Measurements from ENCODE around the gene BMP8A.

Gene BMP8A

DNA sequence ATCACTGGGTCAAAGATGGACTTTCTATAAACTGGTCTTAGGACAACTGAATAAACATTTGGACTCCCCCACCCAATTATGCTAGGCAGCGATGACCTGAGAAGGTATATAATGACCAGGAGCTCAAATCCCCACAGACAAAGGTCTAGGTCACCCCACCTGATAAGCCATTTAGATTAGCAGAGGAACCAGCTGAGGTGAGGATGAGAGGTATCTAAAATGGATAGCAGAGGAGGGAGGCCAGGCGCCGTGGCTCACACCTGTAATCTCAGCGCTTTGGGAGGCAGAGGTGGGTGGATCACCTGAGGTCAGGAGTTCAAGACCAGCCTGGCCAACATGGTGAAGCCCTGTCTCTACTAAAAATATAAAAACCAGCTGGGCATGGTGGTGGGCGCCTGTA lies 51.5 kb downstream of the BMP8A start:
- DNase-seq (ENCODE audit: low read depth in 1 of 2, low spot score in 1 of 2): no peak
- Histone ChIP-seq H3K4me3 (replicated peaks; ENCODE audit: insufficient read depth, low read length) (no peak overlapping the region), H3K27ac (replicated peaks) (no peak overlapping the region), H3K27me3 (ENCODE audit: insufficient read depth, poor library complexity, severe bottlenecking) (no peaks in the 10 kb centered on the region)
- TF ChIP-seq, protein P1, sequence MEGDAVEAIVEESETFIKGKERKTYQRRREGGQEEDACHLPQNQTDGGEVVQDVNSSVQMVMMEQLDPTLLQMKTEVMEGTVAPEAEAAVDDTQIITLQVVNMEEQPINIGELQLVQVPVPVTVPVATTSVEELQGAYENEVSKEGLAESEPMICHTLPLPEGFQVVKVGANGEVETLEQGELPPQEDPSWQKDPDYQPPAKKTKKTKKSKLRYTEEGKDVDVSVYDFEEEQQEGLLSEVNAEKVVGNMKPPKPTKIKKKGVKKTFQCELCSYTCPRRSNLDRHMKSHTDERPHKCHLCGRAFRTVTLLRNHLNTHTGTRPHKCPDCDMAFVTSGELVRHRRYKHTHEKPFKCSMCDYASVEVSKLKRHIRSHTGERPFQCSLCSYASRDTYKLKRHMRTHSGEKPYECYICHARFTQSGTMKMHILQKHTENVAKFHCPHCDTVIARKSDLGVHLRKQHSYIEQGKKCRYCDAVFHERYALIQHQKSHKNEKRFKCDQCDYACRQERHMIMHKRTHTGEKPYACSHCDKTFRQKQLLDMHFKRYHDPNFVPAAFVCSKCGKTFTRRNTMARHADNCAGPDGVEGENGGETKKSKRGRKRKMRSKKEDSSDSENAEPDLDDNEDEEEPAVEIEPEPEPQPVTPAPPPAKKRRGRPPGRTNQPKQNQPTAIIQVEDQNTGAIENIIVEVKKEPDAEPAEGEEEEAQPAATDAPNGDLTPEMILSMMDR (IDR thresholded peaks at IDR 0.05; ENCODE audit: insufficient read depth, low read length): no peak
- TF ChIP-seq GABPA (IDR thresholded peaks at IDR 0.05; ENCODE audit: low read depth): no peak
- TF ChIP-seq SPI1 (IDR thresholded peaks at IDR 0.05; ENCODE audit: borderline replicate concordance, low read depth): no peak
- TF ChIP-seq, protein P2, sequence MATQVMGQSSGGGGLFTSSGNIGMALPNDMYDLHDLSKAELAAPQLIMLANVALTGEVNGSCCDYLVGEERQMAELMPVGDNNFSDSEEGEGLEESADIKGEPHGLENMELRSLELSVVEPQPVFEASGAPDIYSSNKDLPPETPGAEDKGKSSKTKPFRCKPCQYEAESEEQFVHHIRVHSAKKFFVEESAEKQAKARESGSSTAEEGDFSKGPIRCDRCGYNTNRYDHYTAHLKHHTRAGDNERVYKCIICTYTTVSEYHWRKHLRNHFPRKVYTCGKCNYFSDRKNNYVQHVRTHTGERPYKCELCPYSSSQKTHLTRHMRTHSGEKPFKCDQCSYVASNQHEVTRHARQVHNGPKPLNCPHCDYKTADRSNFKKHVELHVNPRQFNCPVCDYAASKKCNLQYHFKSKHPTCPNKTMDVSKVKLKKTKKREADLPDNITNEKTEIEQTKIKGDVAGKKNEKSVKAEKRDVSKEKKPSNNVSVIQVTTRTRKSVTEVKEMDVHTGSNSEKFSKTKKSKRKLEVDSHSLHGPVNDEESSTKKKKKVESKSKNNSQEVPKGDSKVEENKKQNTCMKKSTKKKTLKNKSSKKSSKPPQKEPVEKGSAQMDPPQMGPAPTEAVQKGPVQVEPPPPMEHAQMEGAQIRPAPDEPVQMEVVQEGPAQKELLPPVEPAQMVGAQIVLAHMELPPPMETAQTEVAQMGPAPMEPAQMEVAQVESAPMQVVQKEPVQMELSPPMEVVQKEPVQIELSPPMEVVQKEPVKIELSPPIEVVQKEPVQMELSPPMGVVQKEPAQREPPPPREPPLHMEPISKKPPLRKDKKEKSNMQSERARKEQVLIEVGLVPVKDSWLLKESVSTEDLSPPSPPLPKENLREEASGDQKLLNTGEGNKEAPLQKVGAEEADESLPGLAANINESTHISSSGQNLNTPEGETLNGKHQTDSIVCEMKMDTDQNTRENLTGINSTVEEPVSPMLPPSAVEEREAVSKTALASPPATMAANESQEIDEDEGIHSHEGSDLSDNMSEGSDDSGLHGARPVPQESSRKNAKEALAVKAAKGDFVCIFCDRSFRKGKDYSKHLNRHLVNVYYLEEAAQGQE (IDR thresholded peaks at IDR 0.05; ENCODE audit: insufficient replicate concordance, low read depth): no peak
- TF ChIP-seq POLR2AphosphoS5 (IDR thresholded peaks at IDR 0.05; ENCODE audit: low read depth): no peak

- H3K4me3 ChIP-seq (replicated peaks; ENCODE audit: insufficient read depth, low read length): no peak overlapping the region
- no peak for DNase-seq (ENCODE audit: low read depth in 1 of 2, low spot score in 1 of 2)
- TF ChIP-seq, protein P2 (IDR thresholded peaks at IDR 0.05; ENCODE audit: insufficient replicate concordance, low read depth): no peak
- TF ChIP-seq SPI1 (IDR thresholded peaks at IDR 0.05; ENCODE audit: borderline replicate concordance, low read depth) (no peak), GABPA (IDR thresholded peaks at IDR 0.05; ENCODE audit: low read depth) (no peak), POLR2AphosphoS5 (IDR thresholded peaks at IDR 0.05; ENCODE audit: low read depth) (no peak)
- TF ChIP-seq, protein P1 (IDR thresholded peaks at IDR 0.05; ENCODE audit: insufficient read depth, low read length): no peak
- H3K27ac ChIP-seq (replicated peaks): no peak overlapping the region
- H3K27me3 ChIP-seq (ENCODE audit: insufficient read depth, poor library complexity, severe bottlenecking): no peaks in the 10 kb centered on the region
These were observed 52.9 kb downstream of the BMP8A start for GRCh38 chr1:39544327-39544726.

GRCh38 chr1:39545531-39545930 lies 54.1 kb downstream of the BMP8A start:
- H3K27me3 ChIP-seq (ENCODE audit: insufficient read depth, poor library complexity, severe bottlenecking): no peaks in the 10 kb centered on the region
- no peak for DNase-seq (ENCODE audit: low read depth in 1 of 2, low spot score in 1 of 2)
- H3K4me3 ChIP-seq (replicated peaks; ENCODE audit: insufficient read depth, low read length): no peak overlapping the region
- TF ChIP-seq, protein P1 (IDR thresholded peaks at IDR 0.05; ENCODE audit: insufficient read depth, low read length): no peak
- TF ChIP-seq, protein P2 (IDR thresholded peaks at IDR 0.05; ENCODE audit: insufficient replicate concordance, low read depth): no peak
- TF ChIP-seq GABPA (IDR thresholded peaks at IDR 0.05; ENCODE audit: low read depth) (no peak), POLR2AphosphoS5 (IDR thresholded peaks at IDR 0.05; ENCODE audit: low read depth) (no peak), SPI1 (IDR thresholded peaks at IDR 0.05; ENCODE audit: borderline replicate concordance, low read depth) (no peak)
- no peak overlapping the region for H3K27ac ChIP-seq (replicated peaks)
